ENCODE results near the gene EHBP1. TPM values are rescaled to one million over a fixed set of nuclear protein-coding genes. Genes with fewer than 3 reads are reported as not detected.

The EHBP1 gene
- total and polyA plus RNA-seq, 2 donors (not counting 3 experiments of a cell fraction or from before 2014, with no cell fraction given) = 8.4 to 34.8 TPM

GRCh38 chr2:62663920-62664795, 41.4 kb upstream of the EHBP1 start:
- ChIA-PET POLR2A (no interaction called here), CTCF (interaction anchor here (1.8 kb wide), 1 partner anchor 207 kb away, joined by 9 read pairs; no protein-coding TSS in a partner anchor)
- TF ChIP-seq POLR2A (IDR thresholded peaks at IDR 0.05; ENCODE audit: low read depth, low read length) = no peak
- TF ChIP-seq POLR2AphosphoS5 (IDR thresholded peaks at IDR 0.05; ENCODE audit: insufficient read depth, low read depth, low read length) = no peak
- no peak for TF ChIP-seq EZH2 (IDR thresholded peaks at IDR 0.05; ENCODE audit: borderline replicate concordance, low read depth, low read length, severe bottlenecking)
- no peak for TF ChIP-seq CTCF (IDR thresholded peaks at IDR 0.05; ENCODE audit: extremely low read depth in 1 of 2, insufficient read depth in 1 of 2, low read depth in 1 of 2, low read length in 2 of 2)
- no peak for TF ChIP-seq MYC (IDR thresholded peaks at IDR 0.05; ENCODE audit: low read depth, low read length)
- no peak for TF ChIP-seq MAX (IDR thresholded peaks at IDR 0.05; ENCODE audit: insufficient read depth, insufficient read length)
- TF ChIP-seq FOS (IDR thresholded peaks at IDR 0.05; ENCODE audit: borderline replicate concordance, insufficient read depth, low read length) = no peak
- no peak for TF ChIP-seq GATA2 (IDR thresholded peaks at IDR 0.05; ENCODE audit: insufficient read depth, insufficient read length, low read depth, low read length)
- no peak for TF ChIP-seq JUN (IDR thresholded peaks at IDR 0.05; ENCODE audit: borderline replicate concordance, insufficient read depth, insufficient read length, low read depth)
- H3K9me1 ChIP-seq (replicated peaks; ENCODE audit: control insufficient read depth, extremely low read depth, insufficient read depth, low read length) = no peaks in the 10 kb centered on the region
- no TSS peak for BruUV-seq (replicated peaks)
- no peak overlapping the region for H3K4me2 ChIP-seq (ENCODE audit: insufficient read depth, low read length)
- H3K4me3 ChIP-seq (replicated peaks in 1 of 3; ENCODE audit: insufficient read depth in 1 of 3, low read depth in 1 of 3, low read length in 3 of 3) = no peak overlapping the region
- H3K4me1 ChIP-seq (ENCODE audit: control insufficient read depth, extremely low read depth, insufficient read depth, low read length) = no peaks in the 10 kb centered on the region
- H3K79me2 ChIP-seq (ENCODE audit: control insufficient read depth, insufficient read depth, low read length) = no peaks in the 10 kb centered on the region
- no peaks in the 10 kb centered on the region for H3K9me3 ChIP-seq (replicated peaks; ENCODE audit: control insufficient read depth, insufficient read depth, low read length)
- H3K36me3 ChIP-seq (ENCODE audit: control insufficient read depth in 2 of 2, extremely low read depth in 1 of 2, insufficient read depth in 2 of 2, low read length in 2 of 2) = no peaks in the 10 kb centered on the region
- peaks cover 0 to 6% of the 10 kb centered on the region in 2 experiments for H3K27me3 ChIP-seq (ENCODE audit: control insufficient read depth in 2 of 2, insufficient read depth in 2 of 2, low read length in 2 of 2)
- intact Hi-C loops (cut with micrococcal nuclease) = no loop called here
- H4K20me1 ChIP-seq (replicated peaks; ENCODE audit: control insufficient read depth, extremely low read depth, insufficient read depth, low read length) = no peaks in the 10 kb centered on the region
- dilution Hi-C loops (cut with MboI; ENCODE audit: extremely low pct_ligation_motif_present, low sequenced_read_pairs) = no loop called here
- FAIRE-seq (no peak), DNase-seq (ENCODE audit: low read depth, low spot score) (peak; percentile 19)
- H3K27ac ChIP-seq (ENCODE audit: insufficient read depth, low read depth, low read length) = no peak overlapping the region
- H3K9ac ChIP-seq (replicated peaks; ENCODE audit: extremely low read depth, insufficient read depth, low read length) = no peak overlapping the region
- H2AFZ ChIP-seq (ENCODE audit: low read depth, low read length) = no peak overlapping the region
